ENCODE measurements around the gene TMEM232. TPM values are rescaled to one million over a fixed set of nuclear protein-coding genes. Genes with fewer than 3 reads are reported as not detected.
A peak's percentile ranks its signal among the peaks of the same experiment; 100 is the strongest.

The TMEM232 gene
- total RNA-seq, 1 donor from 2014 or later, result 2.3 TPM

DNA sequence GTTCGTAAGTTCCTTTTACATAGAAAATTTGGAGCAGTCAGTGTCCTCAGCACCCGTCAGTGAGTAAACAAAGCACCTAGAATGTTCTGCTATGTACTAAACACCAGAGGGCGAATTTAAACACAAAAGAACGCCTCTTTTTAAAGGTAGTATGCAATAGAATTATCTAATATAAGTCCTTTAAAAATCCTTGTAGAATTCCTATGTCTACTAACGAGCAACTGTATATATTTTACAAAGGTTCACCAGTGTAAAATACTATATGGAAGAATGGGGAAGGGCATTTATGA is 499 bp upstream of the TMEM232 start:
- no peak for DNase-seq (ENCODE audit: low spot score)
- Mint-ChIP-seq H3K4me1 (ENCODE audit: low read depth) (peaks cover 5% of the 10 kb centered on the region), H3K4me3 (ENCODE audit: unreplicated experiment) (peak overlapping the region; percentile 80), H3K9me3 (ENCODE audit: low read depth) (no peaks in the 10 kb centered on the region), H3K27ac (ENCODE audit: unreplicated experiment) (peak overlapping the region; percentile 43), H3K27me3 (ENCODE audit: low read depth) (no peaks in the 10 kb centered on the region), H3K36me3 (ENCODE audit: low read depth) (no peaks in the 10 kb centered on the region)
- TF ChIP-seq, protein P1, sequence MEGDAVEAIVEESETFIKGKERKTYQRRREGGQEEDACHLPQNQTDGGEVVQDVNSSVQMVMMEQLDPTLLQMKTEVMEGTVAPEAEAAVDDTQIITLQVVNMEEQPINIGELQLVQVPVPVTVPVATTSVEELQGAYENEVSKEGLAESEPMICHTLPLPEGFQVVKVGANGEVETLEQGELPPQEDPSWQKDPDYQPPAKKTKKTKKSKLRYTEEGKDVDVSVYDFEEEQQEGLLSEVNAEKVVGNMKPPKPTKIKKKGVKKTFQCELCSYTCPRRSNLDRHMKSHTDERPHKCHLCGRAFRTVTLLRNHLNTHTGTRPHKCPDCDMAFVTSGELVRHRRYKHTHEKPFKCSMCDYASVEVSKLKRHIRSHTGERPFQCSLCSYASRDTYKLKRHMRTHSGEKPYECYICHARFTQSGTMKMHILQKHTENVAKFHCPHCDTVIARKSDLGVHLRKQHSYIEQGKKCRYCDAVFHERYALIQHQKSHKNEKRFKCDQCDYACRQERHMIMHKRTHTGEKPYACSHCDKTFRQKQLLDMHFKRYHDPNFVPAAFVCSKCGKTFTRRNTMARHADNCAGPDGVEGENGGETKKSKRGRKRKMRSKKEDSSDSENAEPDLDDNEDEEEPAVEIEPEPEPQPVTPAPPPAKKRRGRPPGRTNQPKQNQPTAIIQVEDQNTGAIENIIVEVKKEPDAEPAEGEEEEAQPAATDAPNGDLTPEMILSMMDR (IDR thresholded peaks at IDR 0.05), result peak; percentile 65

DNA sequence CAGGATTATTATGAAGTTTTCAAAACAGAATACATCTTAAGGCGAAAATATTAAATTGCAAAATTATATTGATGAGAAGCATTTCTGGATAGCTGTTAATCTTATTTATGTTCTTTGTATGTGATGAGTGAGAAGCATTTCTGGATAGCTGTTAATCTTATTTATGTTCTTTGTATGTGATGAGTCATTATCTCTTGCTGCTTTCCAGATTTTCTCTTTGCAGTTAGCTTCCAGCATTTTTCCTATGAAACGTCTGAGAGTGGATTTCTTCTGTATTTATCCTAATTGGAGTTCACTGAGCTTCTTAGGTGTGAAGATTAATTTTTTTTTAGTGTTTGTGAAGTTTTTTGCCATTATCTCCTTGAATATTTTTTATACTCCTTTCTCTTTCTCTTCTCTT is 8.2 kb downstream of the TMEM232 start:
- no peaks in the 10 kb centered on the region for H3K36me3 Mint-ChIP-seq (ENCODE audit: low read depth)
- DNase-seq (ENCODE audit: low spot score), result no peak

DNA sequence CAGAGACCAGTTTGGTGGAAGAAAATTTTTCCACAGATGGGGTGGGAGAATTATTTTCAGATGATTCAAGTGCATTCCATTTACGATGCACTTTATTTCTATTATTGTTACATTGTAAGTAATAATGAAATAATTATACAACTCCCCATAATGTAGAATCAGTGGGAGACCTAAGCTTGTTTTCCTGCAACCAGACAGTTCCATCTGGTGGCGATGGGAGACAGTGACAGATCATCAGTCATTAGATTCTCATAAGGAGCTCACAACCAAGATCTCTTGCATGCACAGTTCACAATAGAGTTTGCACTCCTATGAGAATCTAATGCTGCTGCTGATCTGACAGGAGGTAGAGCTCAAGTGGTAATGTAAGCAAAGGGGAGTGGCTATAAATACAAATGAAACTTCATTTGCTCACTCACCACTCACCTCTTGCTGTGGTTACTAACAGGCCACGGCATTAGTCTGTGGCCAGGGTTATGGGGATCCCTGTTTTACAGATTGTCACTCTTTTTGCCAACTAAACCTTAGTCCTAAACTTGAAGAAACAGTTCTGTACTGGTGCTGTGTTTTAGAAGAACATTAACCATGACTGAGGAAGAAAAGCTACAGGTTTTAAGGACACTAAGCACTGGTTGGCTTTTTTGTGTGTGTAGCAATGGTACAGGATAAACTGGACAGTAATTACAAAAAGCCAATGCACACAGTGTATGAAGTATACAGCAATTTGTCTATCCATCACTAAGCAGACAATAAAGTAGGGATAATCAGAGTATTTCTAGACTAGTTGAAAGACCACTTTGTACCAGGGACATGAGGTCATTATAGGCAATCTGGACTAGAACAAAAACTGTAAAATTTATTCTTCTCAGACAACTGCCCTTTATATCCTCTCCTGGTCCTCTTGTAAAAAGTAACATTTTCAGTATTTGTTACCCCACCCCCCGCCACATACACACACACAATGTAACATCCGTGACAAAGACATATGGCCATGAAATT is 9.9 kb downstream of the TMEM232 start:
- Mint-ChIP-seq H3K4me1 (ENCODE audit: low read depth) (peaks cover 12% of the 10 kb centered on the region), H3K27me3 (ENCODE audit: low read depth) (no peaks in the 10 kb centered on the region), H3K27ac (ENCODE audit: unreplicated experiment) (no peak overlapping the region), H3K9me3 (ENCODE audit: low read depth) (peaks cover 2% of the 10 kb centered on the region), H3K36me3 (ENCODE audit: low read depth) (no peaks in the 10 kb centered on the region), H3K4me3 (ENCODE audit: unreplicated experiment) (no peak overlapping the region)
- DNase-seq (ENCODE audit: low spot score), result no peak
- TF ChIP-seq, protein P1 (IDR thresholded peaks at IDR 0.05), result peak; percentile 75

More for the DNA sequence above, 8.2 kb downstream of the TMEM232 start:
- Mint-ChIP-seq H3K4me3 (ENCODE audit: unreplicated experiment) (no peak overlapping the region), H3K9me3 (ENCODE audit: low read depth) (no peaks in the 10 kb centered on the region), H3K4me1 (ENCODE audit: low read depth) (peaks cover 12% of the 10 kb centered on the region), H3K27me3 (ENCODE audit: low read depth) (no peaks in the 10 kb centered on the region), H3K27ac (ENCODE audit: unreplicated experiment) (no peak overlapping the region)
- TF ChIP-seq, protein P1 (IDR thresholded peaks at IDR 0.05), result no peak

DNA sequence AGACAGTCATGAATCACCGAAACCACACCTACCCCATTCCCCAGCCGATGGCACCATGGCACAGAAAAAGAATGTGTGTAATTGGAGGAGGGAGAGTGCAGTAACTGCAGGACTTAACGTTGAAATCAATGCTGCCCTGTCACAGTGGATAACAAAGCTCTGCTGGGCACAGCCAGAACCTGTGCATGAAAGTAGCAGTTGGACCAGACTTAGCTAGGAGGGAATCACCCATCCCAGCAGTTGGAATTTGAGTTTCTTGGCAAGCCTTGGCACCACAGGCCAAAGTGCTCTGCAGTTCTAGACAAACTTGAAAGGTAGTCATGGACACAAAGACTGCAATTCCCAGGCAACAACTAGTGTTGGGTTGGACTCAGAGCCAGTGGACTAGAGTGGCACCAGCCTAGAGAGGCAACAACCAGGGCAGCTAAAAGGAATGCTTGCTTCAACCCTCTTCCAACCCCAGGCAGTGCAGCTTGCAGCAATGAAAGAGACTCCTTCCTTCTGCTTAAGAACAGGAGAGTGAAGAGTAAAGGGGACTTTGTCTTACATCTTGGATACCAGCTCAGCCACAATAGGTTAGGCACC is 19.1 kb downstream of the TMEM232 start:
- peaks cover 5% of the 10 kb centered on the region for H3K36me3 Mint-ChIP-seq (ENCODE audit: low read depth)
- no peak for DNase-seq (ENCODE audit: low spot score)
- peaks cover 22% of the 10 kb centered on the region for H3K4me1 Mint-ChIP-seq (ENCODE audit: low read depth)
- TF ChIP-seq, protein P1 (IDR thresholded peaks at IDR 0.05), result no peak
- peaks cover 10% of the 10 kb centered on the region for H3K27me3 Mint-ChIP-seq (ENCODE audit: low read depth)
- no peak overlapping the region for H3K4me3 Mint-ChIP-seq (ENCODE audit: unreplicated experiment)
- H3K9me3 Mint-ChIP-seq (ENCODE audit: low read depth), result peaks cover 10% of the 10 kb centered on the region
- H3K27ac Mint-ChIP-seq (ENCODE audit: unreplicated experiment), result no peak overlapping the region

DNA sequence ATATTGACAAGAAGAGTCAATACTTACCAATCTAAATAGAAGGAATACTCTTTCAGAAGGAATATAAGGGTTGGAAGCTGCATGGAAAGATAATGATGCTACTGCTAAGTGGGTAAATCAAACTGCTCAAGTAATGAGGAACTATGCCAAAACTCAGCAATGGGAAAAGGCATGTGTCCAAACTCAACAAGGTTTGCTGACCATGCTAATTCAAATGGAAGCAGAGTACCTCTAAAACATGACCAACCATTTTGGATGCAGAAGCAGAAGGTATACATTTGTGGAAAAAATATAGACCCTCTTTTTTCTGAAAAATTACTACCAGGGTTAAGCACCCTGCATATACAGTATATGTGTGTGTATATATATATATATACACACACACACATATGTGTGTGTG is 21.1 kb downstream of the TMEM232 start:
- Mint-ChIP-seq H3K27me3 (ENCODE audit: low read depth) (peaks cover 8% of the 10 kb centered on the region), H3K9me3 (ENCODE audit: low read depth) (peaks cover 3% of the 10 kb centered on the region), H3K4me1 (ENCODE audit: low read depth) (peaks cover 28% of the 10 kb centered on the region), H3K4me3 (ENCODE audit: unreplicated experiment) (no peak overlapping the region), H3K27ac (ENCODE audit: unreplicated experiment) (no peak overlapping the region), H3K36me3 (ENCODE audit: low read depth) (peaks cover 4% of the 10 kb centered on the region)
- TF ChIP-seq, protein P1 (IDR thresholded peaks at IDR 0.05), result no peak
- no peak for DNase-seq (ENCODE audit: low spot score)

Data from chondrocyte (in vitro differentiated cells).